NCI-H774 (cell line): ENCODE results near the gene PITPNC1.
"Not testable (repeated sequence)": the region's sequence is repeated elsewhere in the genome, so short reads cannot be mapped to it uniquely, and the experiment has no call there.

Experiments
- DNase-seq: peaks from one replicate; lab custom pipeline; 2025; lab: John Stamatoyannopoulos, UW

PITPNC1 gene

DNA sequence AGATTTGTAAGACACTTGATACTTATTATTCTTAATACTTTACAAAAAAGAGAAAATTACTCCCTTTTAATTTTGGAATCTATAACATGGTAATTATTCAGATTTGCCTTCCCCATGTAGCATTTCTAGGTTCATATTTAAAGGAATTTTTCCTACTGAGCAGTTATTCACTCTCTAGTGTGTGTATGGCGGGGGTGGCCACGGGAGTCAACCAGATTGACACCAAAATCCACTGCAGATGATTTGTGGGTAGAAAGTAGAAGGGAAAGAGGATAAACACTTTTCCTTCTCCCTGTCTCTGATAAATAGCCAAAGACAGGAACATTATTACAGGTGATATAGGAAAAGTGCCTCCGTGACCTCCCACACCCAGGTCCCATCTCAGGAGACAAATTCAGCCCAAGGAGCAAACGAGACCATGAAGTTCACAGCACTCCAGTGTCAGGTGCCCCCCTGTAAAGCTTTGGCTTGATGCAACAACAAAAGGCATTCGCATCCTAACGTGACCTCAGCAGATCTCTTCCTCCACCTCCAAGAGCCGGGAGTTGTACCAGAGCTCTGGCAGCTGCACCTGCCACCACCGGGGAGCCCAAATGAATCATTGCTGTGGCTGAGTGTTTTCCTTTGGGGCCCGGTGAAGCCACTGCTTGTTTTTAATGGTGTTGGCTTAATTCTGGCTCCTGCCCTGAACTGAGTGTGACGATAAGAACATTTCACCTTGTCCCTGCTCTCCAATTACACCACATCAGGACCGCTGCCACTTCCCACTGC, 248.0 kb downstream of the PITPNC1 start:
- DNase-seq, result peak; percentile 80

DNA sequence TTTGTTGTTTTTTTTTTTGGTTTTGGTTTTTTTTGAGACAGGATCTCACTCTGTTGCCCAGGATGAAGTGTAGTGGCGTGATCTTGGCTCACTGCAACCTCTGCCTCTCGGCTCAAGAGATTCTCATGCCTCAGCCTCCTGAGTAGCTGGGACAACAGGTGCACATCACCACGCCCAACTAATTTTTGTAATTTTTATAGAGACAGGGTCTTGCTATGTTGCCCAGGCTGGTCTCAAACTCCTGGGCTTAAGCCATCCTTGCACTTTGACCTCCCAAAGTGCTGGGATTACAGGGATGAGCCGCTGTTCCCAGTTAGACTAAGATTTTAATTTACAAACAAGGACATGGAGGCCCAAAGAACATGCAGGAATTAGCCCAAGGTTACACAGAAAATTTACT, 248.9 kb downstream of the PITPNC1 start:
- DNase-seq, result no peak

DNA sequence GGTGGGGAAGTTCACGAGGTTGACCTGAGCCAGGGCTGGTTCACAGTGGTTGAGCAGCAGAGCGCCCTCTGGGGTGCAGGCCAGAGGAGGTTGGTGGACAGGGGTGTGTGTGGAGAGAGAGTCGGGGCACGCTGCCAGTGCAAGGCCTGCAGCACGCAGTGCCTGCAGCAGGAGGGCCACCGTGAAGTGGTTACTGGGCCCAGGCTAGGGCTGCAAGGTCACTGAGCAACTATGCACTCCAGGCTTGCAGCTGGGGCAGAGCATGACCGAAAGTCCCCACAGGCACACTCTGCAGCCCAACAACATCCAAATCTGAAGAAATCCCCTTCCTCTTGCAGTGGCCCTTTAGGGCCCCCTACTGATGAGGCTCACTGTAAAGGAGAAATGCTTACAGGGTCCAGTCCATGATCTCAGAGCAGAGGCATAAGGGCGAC, 251.5 kb downstream of the PITPNC1 start:
- DNase-seq, result no peak

DNA sequence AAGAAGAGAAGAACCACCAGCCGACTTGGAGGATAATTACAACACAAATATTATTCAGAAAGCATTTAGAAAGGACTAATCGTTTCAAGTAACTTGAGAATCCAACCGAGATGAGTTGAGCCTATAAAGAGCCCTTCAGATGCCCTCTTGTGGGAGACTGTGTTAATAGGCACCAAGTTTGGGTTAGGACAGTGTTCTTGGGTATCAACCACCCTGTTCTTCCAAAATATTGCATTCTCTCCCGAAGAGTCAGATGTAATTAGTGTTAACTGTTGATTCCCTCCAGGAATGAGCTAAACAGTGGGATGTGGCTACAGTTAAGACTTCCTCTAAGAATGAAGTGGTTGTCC, 252.9 kb downstream of the PITPNC1 start:
- DNase-seq, result no peak

DNA sequence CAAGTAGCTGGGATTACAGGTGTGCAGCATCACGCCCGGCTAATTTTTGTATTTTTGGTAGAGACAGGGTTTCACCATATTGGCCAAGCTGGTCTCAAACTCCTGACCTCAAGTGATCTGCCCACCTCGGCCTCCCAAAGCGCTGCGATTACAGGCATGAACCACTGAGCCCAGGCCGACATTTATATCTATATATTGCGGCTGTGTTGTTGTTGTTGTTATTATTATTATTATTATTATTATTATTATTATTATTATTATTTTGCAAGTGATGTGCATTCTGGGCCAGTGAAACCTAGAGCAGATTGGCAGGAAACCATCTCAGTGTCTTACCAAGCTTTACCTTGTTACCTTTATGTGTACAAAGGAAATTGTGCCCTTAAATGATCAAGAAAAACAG, 253.8 kb downstream of the PITPNC1 start:
- not testable (repeated sequence) for DNase-seq

DNA sequence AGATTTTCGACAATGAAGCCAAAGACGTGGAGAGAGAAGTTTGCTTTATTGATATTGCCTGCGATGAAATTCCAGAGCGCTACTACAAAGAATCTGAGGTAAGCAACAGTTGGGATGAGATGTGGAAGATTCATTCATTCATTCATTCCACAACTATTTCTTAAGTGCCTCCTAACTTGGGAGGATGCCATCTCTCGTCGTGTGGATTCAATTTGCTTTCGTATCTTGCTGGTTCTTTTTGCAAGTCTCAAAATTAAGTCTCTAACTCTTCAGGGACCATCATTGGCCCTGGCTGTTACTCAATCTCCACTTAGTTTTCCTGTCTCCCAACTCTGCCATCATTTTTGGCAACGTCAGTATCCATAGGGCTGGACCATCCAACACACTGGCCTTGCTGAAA, 255.1 kb downstream of the PITPNC1 start:
- DNase-seq, result no peak

DNA sequence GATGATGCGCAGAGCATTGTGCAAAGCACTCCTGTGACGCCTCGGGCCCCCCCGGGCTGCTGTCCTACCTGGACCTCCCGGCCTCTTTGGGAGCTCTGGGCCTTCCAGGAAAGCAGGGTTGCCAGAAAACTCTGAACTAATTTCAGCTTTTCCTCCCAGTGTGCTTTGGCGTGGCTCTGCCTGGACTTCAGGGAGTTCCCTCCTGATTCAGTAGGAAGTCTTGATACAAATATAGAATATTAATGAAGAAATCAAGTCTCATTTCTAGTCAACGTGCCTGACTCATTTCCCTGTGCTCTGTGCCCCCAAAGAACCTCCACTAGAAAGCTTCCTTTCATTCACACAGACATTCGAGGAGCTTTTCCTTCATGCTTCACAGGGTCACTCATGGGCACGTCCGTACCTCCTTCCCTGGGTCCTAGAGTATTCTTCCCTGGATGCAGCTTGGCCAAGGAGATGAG, 256.7 kb downstream of the PITPNC1 start:
- no peak for DNase-seq

DNA sequence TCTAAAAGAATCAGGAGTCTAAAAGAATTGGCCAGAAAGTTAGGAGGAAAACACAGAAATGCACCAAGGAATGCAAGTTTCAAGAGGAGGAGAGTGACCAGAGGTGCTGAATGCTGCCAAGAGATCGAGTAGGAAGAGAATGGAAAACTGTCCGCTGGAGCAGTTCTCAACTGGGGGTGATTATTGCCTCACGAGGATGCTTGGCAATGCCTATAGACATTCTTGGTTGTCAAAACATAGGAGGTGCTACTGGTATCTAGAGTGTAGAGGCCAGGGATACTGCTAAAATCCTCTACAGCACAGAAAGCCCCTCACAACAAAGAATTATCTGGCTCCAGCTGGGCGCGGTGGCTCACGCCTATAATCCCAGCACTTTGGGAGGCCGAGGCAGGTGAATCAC, 258.6 kb downstream of the PITPNC1 start:
- DNase-seq, result no peak

DNA sequence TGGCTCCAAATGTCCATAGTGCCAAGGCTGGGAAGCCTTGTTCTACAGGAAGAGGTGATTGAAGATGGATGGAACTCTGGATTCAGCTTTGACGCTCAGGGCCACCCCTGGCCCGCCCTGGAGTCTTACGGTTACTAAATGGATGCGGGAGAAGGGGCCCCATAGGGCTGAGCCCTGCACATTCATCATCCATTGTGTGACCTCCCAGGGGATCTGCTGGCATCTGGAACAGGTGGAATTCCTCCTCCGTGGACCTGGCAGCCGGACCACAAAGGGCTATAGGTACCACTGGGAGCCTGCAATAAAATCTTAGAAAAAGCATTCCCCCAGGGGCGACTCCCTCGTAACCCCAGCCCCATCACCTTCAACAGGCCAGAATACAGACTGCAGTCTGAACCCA, 259.2 kb downstream of the PITPNC1 start:
- DNase-seq, result no peak

DNA sequence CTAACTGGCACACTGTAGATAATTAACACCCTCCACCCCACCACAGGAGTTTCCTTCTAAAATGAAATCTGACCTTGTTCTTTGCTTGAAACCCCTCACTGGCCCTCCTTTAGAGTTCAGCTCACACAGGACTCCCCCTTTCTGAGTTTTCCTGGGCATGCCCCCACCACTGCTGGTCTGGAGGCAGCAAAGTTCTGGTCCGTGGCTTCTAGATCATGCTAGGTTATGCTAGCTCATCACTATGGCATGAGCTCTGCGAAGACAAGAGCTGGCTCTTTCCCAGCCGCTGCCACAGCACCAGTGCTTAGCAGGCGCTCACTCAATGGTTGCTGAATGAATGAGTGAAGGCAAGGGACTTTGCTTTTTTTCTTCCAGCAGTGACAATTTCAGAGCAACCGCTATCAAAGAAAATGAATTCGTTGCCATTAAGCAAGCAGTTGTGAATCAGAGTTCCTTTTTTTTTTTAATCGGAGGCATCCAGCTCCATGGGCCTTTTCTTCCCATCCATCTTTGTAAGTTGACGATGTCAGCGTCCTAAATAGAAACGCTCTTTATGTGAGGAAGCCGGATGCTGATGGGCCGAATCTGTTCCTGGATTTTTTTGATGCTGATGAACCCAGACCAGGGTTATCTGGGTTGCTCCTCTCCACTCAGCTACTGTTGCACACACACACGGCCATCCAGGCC, 259.9 kb downstream of the PITPNC1 start:
- DNase-seq, result no peak

DNA sequence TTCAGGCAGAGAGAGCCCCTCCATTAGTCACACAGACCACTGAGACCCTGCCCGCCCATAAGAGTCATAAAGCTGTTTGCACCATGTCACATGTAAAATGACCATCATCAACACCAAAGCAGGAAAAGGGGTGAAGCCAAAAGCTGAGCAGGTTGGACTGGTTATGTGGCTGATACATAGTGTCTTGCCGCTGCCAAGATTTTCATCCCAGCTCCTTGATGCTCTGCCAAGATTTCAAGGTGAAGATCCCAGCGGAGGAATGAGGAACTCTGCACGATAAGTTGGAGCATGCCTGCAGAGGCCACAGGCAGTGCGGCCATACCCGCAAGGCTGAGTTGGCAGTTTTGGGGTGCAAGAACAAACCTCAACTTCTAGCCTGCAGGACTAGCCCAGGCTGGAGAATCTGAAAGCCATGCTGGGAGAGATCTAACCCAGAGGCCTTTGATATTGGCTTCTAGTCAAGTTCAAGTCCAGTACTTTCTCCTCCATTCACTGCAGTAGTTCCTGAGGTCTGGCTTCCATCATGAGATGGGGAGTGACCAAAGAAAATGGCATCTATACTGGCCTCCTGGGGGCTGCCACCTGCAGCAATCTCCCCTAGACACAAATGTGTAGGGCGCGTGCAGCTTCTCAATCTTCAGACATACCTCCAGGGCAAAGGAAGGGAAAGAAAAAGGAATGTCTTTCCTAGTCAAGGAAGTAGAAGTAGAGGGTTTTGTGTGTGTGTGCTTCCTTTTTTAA, 261.0 kb downstream of the PITPNC1 start:
- DNase-seq, result no peak

DNA sequence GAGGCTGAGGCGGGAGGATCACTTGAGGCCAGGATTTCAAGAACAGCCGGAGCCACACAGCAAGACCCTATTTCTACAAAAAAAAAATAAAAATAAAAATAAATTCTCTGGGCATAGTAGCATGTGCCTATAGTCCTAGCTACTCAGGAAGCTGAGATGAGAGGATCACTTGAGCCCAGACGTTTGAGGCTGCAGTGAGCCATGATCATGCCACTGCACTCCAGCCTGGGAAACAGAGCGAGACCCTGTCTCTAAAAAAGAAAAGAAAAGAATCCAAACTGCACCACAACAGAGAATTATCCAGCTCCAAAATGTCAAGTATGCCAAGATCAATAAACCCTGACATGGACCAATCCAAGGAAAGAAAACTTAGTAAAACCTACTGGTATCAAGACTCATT, 261.8 kb downstream of the PITPNC1 start:
- no peak for DNase-seq

DNA sequence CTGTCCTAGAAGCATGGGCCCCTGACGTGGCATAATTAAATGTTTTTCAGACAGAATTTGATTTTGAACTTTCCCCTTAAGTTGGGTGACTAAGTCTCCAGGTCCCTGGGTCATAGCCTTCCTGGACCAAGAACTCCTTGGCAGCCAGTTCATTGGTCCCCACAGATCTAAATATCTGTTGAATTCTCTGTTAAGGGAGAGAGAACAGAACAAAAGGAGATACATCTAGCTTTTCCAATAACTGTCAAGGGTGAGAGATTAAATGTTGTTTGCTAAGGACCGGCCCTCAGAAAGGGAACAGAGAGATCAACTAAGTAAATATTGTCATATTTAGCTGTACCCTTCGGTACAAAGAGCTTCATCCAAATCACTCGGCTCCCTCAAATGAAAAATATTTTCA, 262.5 kb downstream of the PITPNC1 start:
- DNase-seq, result peak; percentile 11

DNA sequence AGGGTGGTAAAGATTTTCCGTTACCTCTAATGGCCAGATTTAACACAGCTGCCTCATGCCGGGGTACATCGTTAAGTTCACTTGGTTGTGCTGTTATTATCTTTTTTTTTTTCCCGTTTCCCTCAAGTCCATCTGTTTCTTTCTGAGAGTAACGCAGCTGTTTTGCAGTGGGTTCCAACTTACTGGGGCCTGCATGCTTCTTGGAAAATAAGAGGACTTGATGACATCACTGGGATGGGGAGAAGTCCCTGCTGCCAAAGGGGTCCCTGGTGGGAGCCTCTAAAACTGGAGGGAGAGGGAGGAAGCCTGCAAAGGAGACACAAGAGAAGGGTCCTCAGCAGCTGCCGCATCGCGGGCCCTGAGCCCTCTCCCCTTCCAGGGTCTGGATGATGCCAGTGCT, 262.9 kb downstream of the PITPNC1 start:
- DNase-seq, result no peak

DNA sequence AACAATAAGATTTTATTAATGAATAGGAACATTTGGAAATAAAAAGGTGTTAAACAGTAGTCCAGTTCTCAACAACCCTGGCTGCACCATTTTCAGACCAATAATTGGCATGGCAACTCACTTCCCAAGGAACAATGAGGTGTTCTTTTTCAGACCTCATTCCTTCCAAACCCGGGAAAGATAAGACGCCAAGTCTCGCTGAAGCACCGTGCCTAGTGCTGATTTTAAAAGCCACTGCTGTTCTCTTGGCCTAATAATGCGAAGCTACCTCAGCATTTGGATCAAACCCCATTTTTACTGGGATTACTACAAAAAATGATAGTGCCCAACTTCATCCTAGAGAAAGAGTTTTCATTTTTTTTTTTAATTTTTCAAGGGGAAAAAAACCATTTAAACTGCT, 265.4 kb downstream of the PITPNC1 start:
- DNase-seq, result no peak

DNA sequence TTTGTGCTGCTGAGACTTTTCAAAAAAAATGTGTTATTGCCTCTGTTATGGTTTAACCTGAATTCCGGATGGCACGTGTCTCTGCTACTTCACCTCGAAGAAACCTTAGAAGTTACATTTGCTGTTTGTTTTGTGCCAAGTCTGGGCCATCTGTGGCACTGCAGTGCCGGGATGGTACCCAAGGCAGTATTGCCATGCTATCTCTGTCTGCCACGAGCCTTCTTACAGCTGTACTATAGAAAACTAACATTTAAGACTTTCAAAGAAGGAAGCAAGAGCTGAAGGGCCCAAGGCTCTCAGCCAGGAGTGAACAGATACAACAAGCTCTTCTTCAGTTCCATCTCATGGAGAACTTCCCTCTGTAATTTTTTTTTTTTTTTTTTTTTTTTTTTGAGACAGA, 267.0 kb downstream of the PITPNC1 start:
- DNase-seq, result no peak

DNA sequence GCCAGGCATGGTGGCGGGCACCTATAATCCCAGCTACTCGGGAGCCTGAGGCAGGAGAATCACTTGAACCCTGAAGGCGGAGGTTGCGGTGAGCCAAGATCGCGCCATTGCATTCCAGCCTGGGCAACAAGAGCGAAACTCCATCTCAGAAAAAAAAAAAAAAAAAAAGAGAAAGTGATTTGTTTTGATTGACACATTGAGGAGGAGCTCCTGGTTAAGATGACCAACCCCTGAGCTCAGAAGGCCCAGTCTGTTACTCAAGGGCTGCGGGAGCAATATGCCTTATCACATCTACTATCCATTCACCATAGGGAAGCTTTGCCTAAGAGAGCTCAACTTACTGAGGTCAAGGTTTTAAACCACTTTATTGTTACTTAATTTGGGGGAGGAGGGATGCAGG, 268.1 kb downstream of the PITPNC1 start:
- not testable (repeated sequence) for DNase-seq

DNA sequence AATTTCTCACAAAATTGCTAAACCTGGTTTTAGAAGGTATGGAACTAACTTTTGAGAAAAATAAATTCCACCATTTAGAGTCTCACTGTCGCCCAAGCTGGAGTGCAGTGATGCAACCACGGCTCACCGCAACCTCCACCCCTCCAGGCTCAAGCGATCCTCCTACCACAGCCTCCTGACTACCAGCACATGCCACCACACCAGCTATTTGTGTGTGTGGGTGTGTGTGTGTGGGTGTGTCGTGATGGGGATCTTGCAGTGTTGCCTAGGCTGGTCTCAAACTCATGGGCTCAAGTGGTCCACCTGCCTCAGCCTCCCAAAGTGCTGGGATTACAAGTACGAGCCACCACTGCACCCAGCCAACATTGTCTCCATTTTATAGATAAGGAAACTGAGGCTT, 269.4 kb downstream of the PITPNC1 start:
- no peak for DNase-seq

DNA sequence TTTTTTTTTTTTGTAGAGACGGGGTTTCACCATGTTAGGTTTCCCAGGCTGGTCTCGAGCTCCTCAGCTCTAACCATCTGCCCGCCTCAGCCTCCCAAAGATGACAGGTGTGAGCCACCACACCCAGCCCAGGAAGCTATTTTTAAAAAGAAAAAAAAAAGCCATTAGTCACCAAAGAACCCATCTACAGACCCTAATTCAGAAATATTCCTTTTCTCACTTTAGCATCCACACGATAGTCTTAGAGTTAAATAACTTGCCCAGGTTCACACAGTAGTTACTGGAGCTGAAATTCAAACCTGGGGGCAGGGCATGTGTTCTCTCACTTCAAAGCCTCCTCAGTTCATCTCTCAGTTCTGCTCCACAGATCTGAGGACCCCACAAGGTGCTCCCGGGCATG, 270.4 kb downstream of the PITPNC1 start:
- no peak for DNase-seq

DNA sequence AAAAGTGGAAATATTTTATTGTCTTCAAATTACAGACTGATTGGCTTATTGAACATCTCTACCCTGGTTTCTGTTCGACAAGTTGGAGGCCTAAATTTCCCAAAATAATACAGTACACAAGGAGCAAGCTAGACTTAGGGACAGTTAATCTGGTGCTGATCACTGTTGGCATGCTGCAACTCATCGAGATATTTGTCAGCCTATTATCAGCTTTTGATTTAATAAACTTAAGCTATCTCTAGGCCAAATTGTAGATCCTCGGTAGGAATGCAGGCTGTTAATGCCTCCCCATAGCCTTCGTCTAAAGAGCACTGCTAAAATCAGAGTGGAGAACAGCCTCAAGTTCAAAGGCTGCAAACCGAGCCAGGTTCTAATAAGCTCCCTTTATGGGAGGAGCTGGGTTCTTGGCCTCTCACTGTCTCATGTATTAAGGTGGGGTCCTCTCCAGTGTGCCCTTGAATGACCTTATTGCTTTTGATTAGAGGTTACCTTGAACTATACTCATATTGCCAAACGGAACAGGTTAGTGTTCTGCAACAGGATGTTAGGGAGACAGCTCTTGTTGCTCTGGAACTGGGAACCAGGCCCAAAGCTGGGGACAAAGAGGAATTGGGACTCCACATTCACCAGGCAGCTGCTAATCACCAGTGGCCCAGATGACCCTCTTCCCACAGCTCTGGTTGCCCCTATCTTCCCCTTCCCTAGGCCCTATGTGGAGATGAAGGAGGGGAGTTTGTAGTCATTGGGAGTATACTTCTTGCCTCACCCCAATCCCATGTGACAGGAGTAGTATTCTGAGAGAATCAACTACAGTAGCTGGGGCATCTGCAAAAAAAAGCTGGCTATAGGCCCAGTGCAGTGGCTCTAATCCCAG, 271.2 kb downstream of the PITPNC1 start:
- DNase-seq, result no peak

DNA sequence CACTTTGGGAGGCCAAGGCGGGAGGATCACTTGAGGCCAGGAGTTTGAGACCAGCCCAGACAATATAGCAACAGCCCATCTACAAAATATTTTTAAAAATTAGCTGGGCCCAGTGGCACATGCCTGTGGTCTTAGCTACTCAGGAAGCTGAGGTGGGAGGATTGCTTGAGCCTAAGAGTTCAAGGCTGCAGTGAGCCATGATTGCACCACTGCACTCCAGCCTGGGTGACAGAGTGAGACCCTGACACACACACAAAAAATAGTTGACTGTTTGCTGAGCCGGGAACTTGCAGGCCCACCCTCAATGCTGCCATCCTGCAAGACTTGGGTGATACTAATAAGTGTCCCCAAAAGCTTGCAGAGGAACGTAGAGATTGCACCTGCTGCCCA, 271.8 kb downstream of the PITPNC1 start:
- not testable (repeated sequence) for DNase-seq

DNA sequence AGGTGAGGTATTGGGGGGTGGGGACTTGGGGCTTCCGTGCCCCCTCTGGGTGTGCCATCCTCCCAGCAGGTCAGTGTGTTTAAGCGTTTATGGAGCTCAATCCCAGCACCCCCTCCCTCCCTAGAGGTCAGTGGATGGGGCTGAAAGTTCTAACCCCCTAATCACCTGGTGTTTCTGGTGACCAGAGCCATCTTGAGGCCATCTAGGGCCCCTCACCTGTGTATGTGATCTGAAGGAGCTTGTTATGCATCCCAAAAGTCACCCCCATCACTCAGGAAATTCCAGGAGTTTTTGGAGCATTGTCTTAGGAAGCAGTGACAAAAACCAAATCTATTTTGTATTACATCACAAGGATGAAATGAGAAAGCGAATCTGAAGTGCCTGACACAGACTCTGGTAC, 272.8 kb downstream of the PITPNC1 start:
- no peak for DNase-seq
